H9 (cell line): ENCODE data around the gene MRPS34. TPM values are rescaled to one million over a fixed set of nuclear protein-coding genes. Genes with fewer than 3 reads are reported as not detected.

ENCODE experiments used
- DNase-seq: peaks from one replicate; pipeline ENCODE4 v3.0.0-alpha.2; 2017
- H2AFZ ChIP-seq: one replicate; pipeline ENCODE4 v1.6.1; 2013; ENCODE audit warnings: mild to moderate bottlenecking, low read length, control low read depth, moderate library complexity
- H2AK5ac ChIP-seq: 2 replicates; pipeline ENCODE4 v1.6.1; 2013; ENCODE audit warnings: low read length, control low read depth, mixed read lengths; ENCODE audit not compliant: insufficient read length
- H2BK120ac ChIP-seq: one replicate; pipeline ENCODE4 v1.6.1; 2013; ENCODE audit warnings: low read depth, mild to moderate bottlenecking, low read length, control low read depth, inconsistent platforms; ENCODE audit not compliant: poor library complexity, severe bottlenecking
- H2BK12ac ChIP-seq: 2 replicates; pipeline ENCODE4 v1.6.1; 2013; ENCODE audit warnings: low read length, control low read depth, mixed read lengths, low read depth; ENCODE audit not compliant: insufficient read length
- H2BK15ac ChIP-seq: 2 replicates; pipeline ENCODE4 v1.6.1; 2013; ENCODE audit warnings: low read depth, low read length, control low read depth
- H2BK20ac ChIP-seq: one replicate; pipeline ENCODE4 v1.6.1; 2013; ENCODE audit warnings: low read depth, mild to moderate bottlenecking, low read length, control low read depth, inconsistent platforms; ENCODE audit not compliant: poor library complexity, severe bottlenecking
- H2BK5ac ChIP-seq: 2 replicates; pipeline ENCODE4 v1.6.1; 2013; ENCODE audit warnings: low read length, control low read depth, mixed read lengths; ENCODE audit not compliant: insufficient read length
- H3K14ac ChIP-seq: 2 replicates; pipeline ENCODE4 v1.6.1; 2013; ENCODE audit warnings: low read length, control low read depth; ENCODE audit not compliant: insufficient read depth
- H3K18ac ChIP-seq: 2 replicates; pipeline ENCODE4 v1.6.1; 2013; ENCODE audit warnings: low read depth, mild to moderate bottlenecking, mixed read lengths, low read length, control low read depth; ENCODE audit not compliant: insufficient read length
- H3K23ac ChIP-seq: 2 replicates; pipeline ENCODE4 v1.6.1; 2013; ENCODE audit warnings: low read length, control low read depth, mixed read lengths, low read depth; ENCODE audit not compliant: insufficient read length
- H3K23me2 ChIP-seq: 2 replicates; pipeline ENCODE4 v1.6.1; 2013; ENCODE audit warnings: low read depth, mild to moderate bottlenecking, mixed read lengths, low read length, control low read depth; ENCODE audit not compliant: insufficient read length, poor library complexity, severe bottlenecking
- H3K27ac ChIP-seq: 2 replicates; pipeline ENCODE4 v1.5.1; 2013; ENCODE audit warnings: low read length, control low read depth, mixed read lengths, low read depth; ENCODE audit not compliant: insufficient read length
- H3K27me3 ChIP-seq: 2 replicates; pipeline ENCODE4 v1.6.1; 2013; ENCODE audit warnings: low read length, control low read depth, inconsistent platforms; ENCODE audit not compliant: insufficient read depth
- H3K4ac ChIP-seq: 2 replicates; pipeline ENCODE4 v1.6.1; 2013; ENCODE audit warnings: low read depth, mild to moderate bottlenecking, control low read depth, inconsistent platforms, low read length, moderate library complexity
- H3K4me1 ChIP-seq: 2 replicates; pipeline ENCODE4 v1.6.1; 2013; ENCODE audit warnings: low read length, control low read depth, inconsistent platforms; ENCODE audit not compliant: insufficient read depth
- H3K4me2 ChIP-seq: 2 replicates; pipeline ENCODE4 v1.6.1; 2013; ENCODE audit warnings: low read length, control low read depth, mixed read lengths; ENCODE audit not compliant: insufficient read length, insufficient read depth
- H3K56ac ChIP-seq: 2 replicates; pipeline ENCODE4 v1.6.1; 2013; ENCODE audit warnings: low read depth, mild to moderate bottlenecking, mixed read lengths, low read length, control low read depth; ENCODE audit not compliant: insufficient read length
- H3K79me1 ChIP-seq: 2 replicates; pipeline ENCODE4 v1.6.1; 2013; ENCODE audit warnings: low read depth, mild to moderate bottlenecking, moderate library complexity, low read length, control low read depth, inconsistent platforms; ENCODE audit not compliant: insufficient read depth, poor library complexity, severe bottlenecking
- H3K79me2 ChIP-seq: 2 replicates; pipeline ENCODE4 v1.6.1; 2013; ENCODE audit warnings: low read length, control low read depth, inconsistent platforms; ENCODE audit not compliant: insufficient read depth
- H3K9ac ChIP-seq: 2 replicates; pipeline ENCODE4 v1.6.1; 2013; ENCODE audit warnings: low read length, control low read depth, mixed read lengths; ENCODE audit not compliant: insufficient read length; ENCODE audit errors: extremely low read depth
- H3K9me3 ChIP-seq: one replicate; pipeline ENCODE4 v1.6.1; 2013; ENCODE audit warnings: low read depth, low read length, inconsistent platforms; ENCODE audit not compliant: control insufficient read depth
- H3T11ph ChIP-seq: one replicate; pipeline ENCODE4 v1.6.1; 2013; ENCODE audit warnings: mild to moderate bottlenecking, low read length, control low read depth, inconsistent platforms
- H4K20me1 ChIP-seq: one replicate; pipeline ENCODE4 v1.6.1; 2013; ENCODE audit not compliant: control insufficient read depth, insufficient read length, insufficient read depth
- H4K5ac ChIP-seq: 2 replicates; pipeline ENCODE4 v1.6.1; 2013; ENCODE audit warnings: low read depth, mild to moderate bottlenecking, mixed read lengths, low read length, control low read depth; ENCODE audit not compliant: insufficient read length
- H4K8ac ChIP-seq: replicated peaks from 2 replicates; pipeline ENCODE4 v1.6.1; 2013; ENCODE audit warnings: low read length, control low read depth, mixed read lengths, low read depth; ENCODE audit not compliant: insufficient read length
- H4K91ac ChIP-seq: 2 replicates; pipeline ENCODE4 v1.6.1; 2013; ENCODE audit warnings: low read depth, mild to moderate bottlenecking, moderate library complexity, mixed read lengths, low read length, control low read depth; ENCODE audit not compliant: insufficient read length
- H3K27ac Mint-ChIP-seq, 3 experiments: 2 replicates in 2 of 3; 3 replicates in 1 of 3; pipeline ENCODE4 v1.8.0; 2020 to 2021; ENCODE audit warnings: mixed read lengths in 3 of 3, mild to moderate bottlenecking in 1 of 3, moderate library complexity in 1 of 3
- H3K27me3 Mint-ChIP-seq: 2 replicates; pipeline ENCODE4 v1.8.0; 2021; ENCODE audit warnings: low read depth, mild to moderate bottlenecking, moderate library complexity, mixed read lengths
- H3K36me3 Mint-ChIP-seq, 3 experiments: 2 replicates in 2 of 3; 3 replicates in 1 of 3; pipeline ENCODE4 v1.8.0; 2020 to 2021; ENCODE audit warnings: low read depth in 3 of 3, mixed read lengths in 3 of 3; ENCODE audit not compliant: insufficient read depth in 1 of 3
- H3K4me1 Mint-ChIP-seq, 2 experiments: 2 replicates each; pipeline ENCODE4 v1.8.0; 2020; ENCODE audit warnings: mixed read lengths in 2 of 2
- H3K4me3 Mint-ChIP-seq, 2 experiments: 2 replicates in 1 of 2; 3 replicates in 1 of 2; pipeline ENCODE4 v1.8.0; 2020 to 2021; ENCODE audit warnings: mild to moderate bottlenecking in 2 of 2, mixed read lengths in 2 of 2, moderate library complexity in 1 of 2
- H3K9me3 Mint-ChIP-seq, 2 experiments: 2 replicates in 1 of 2; 3 replicates in 1 of 2; pipeline ENCODE4 v1.8.0; 2020; ENCODE audit warnings: mild to moderate bottlenecking in 2 of 2, mixed read lengths in 2 of 2, moderate library complexity in 1 of 2
- WGBS: extraction: QIAGEN DNeasy Blood & Tissue Kit; methylation state at CpG from one replicate; pipeline ENCODE4 v1.1.7; 2013; ENCODE audit warnings: missing lambda C conversion rate, low lambda C conversion rate, mixed read lengths; ENCODE audit not compliant: insufficient read length; ENCODE audit errors: extremely low coverage; 5-methylcytosine and 5-hydroxymethylcytosine counted together
- total RNA-seq: library from RNA; stranded (reverse); gene quantifications from 2 replicates; pipeline ENCODE4 v1.2.1, GENCODE V29; 2021
- TF ChIP-seq, protein P1 (sequence below): fragments of 200-600 bp; sonication (generic); conservative IDR thresholded peaks from 3 replicates; pipeline ENCODE4 v1.8.0; 2021; ENCODE audit warnings: antibody characterized with exemption, mild to moderate bottlenecking

The MRPS34 gene
- total RNA-seq, 1 experiment from 2014 or later = 205 TPM

GRCh38 chr16:1758923-1759322 is 14.0 kb downstream of the MRPS34 start:
- H3K4me1 ChIP-seq = no peaks in the 10 kb centered on the region
- H3T11ph ChIP-seq = no peak overlapping the region
- H3K79me1 ChIP-seq = no peaks in the 10 kb centered on the region
- no peaks in the 10 kb centered on the region for H3K79me2 ChIP-seq
- H2AFZ ChIP-seq = no peak overlapping the region
- no peaks in the 10 kb centered on the region for H3K4me1 Mint-ChIP-seq
- H2BK12ac ChIP-seq = no peak overlapping the region
- H3K4ac ChIP-seq = no peak overlapping the region
- no peaks in the 10 kb centered on the region for H3K9me3 Mint-ChIP-seq
- no peak overlapping the region for H3K27ac ChIP-seq
- no peak overlapping the region for H2BK120ac ChIP-seq
- no peak overlapping the region for H3K9ac ChIP-seq
- no peak overlapping the region for H3K23ac ChIP-seq
- H2BK20ac ChIP-seq = no peak overlapping the region
- H3K14ac ChIP-seq = no peak overlapping the region
- H3K18ac ChIP-seq = no peak overlapping the region
- H3K27me3 Mint-ChIP-seq = no peaks in the 10 kb centered on the region
- no peak overlapping the region for H3K4me3 Mint-ChIP-seq
- H3K27ac Mint-ChIP-seq = peak overlapping the region in 2 of 3 experiments; percentile 28 to 82; a peak in 1 of 7 replicates
- H3K36me3 Mint-ChIP-seq = peaks cover 5 to 18% (median 14%) of the 10 kb centered on the region in 3 experiments; a peak in 6 of 7 replicates
- no peaks in the 10 kb centered on the region for H3K9me3 ChIP-seq
- no CpG with 5 or more reads among the region's 18 CpGs for WGBS
- no peak for DNase-seq
- no peak overlapping the region for H4K91ac ChIP-seq
- H4K8ac ChIP-seq = no peak overlapping the region
- H2BK5ac ChIP-seq = no peak overlapping the region
- H3K56ac ChIP-seq = no peak overlapping the region
- peaks cover 2% of the 10 kb centered on the region for H3K23me2 ChIP-seq
- no peak overlapping the region for H2AK5ac ChIP-seq
- H4K20me1 ChIP-seq = no peaks in the 10 kb centered on the region
- no peak overlapping the region for H2BK15ac ChIP-seq
- no peak overlapping the region for H4K5ac ChIP-seq
- H3K4me2 ChIP-seq = no peak overlapping the region
- TF ChIP-seq, protein P1, sequence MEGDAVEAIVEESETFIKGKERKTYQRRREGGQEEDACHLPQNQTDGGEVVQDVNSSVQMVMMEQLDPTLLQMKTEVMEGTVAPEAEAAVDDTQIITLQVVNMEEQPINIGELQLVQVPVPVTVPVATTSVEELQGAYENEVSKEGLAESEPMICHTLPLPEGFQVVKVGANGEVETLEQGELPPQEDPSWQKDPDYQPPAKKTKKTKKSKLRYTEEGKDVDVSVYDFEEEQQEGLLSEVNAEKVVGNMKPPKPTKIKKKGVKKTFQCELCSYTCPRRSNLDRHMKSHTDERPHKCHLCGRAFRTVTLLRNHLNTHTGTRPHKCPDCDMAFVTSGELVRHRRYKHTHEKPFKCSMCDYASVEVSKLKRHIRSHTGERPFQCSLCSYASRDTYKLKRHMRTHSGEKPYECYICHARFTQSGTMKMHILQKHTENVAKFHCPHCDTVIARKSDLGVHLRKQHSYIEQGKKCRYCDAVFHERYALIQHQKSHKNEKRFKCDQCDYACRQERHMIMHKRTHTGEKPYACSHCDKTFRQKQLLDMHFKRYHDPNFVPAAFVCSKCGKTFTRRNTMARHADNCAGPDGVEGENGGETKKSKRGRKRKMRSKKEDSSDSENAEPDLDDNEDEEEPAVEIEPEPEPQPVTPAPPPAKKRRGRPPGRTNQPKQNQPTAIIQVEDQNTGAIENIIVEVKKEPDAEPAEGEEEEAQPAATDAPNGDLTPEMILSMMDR = no peak
- no peaks in the 10 kb centered on the region for H3K27me3 ChIP-seq
